Measurements from ENCODE around the gene RBMS1. TPM values are rescaled to one million over a fixed set of nuclear protein-coding genes. Genes with fewer than 3 reads are reported as not detected.

Gene RBMS1
- total RNA-seq, 1 donor from 2014 or later, result 28.4 TPM

DNA sequence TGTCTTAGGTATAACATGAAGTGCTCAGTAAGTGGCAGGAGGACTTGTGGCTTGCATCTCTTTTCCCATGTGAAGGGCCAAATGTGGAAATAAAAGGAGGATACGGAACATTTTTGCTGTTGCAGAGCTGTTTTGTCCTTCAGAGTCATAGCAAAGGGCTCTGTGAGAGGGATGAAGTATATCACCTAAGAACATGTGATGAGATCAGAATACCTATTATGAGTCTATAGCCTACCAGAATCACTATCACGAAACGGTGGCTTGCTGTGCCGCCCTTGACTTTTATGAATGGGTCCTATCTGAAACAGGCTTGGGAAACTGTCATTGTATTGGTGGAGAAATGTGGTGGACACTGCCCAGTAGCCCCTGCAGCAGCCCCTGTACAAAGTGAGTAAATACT lies 226.6 kb downstream of the RBMS1 start:
- no peak for DNase-seq (ENCODE audit: low read depth, low spot score)

DNA sequence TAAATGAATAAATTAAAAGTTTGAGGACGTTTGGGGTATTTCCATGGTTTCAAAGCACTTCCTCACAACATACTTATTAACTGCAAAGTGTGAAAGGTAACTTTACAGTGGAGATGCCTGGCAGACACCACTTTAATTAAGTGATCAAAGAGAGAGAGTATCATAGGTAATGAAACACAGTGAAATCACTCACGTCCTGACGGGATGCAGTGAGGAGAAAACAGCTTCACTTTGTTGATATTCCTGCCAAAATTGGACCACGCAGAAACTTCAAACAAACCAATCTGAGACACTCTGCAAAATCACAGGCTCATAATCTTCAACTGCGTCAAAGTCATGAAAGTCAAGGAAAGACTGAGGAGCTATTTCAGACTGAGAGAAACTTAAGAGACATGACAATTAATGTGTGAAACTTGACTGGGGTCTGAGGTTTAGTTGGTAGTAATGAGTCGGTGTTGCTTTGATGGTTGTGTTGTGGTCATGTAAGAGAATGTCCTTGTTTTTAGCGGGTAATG lies 227.5 kb downstream of the RBMS1 start:
- Mint-ChIP-seq H3K27ac (ENCODE audit: unreplicated experiment) (no peak overlapping the region), H3K36me3 (ENCODE audit: low read depth) (no peaks in the 10 kb centered on the region), H3K27me3 (ENCODE audit: low read depth) (no peaks in the 10 kb centered on the region), H3K9me3 (no peaks in the 10 kb centered on the region), H3K4me3 (no peak overlapping the region), H3K4me1 (peaks cover 18% of the 10 kb centered on the region)
- TF ChIP-seq, protein P1, sequence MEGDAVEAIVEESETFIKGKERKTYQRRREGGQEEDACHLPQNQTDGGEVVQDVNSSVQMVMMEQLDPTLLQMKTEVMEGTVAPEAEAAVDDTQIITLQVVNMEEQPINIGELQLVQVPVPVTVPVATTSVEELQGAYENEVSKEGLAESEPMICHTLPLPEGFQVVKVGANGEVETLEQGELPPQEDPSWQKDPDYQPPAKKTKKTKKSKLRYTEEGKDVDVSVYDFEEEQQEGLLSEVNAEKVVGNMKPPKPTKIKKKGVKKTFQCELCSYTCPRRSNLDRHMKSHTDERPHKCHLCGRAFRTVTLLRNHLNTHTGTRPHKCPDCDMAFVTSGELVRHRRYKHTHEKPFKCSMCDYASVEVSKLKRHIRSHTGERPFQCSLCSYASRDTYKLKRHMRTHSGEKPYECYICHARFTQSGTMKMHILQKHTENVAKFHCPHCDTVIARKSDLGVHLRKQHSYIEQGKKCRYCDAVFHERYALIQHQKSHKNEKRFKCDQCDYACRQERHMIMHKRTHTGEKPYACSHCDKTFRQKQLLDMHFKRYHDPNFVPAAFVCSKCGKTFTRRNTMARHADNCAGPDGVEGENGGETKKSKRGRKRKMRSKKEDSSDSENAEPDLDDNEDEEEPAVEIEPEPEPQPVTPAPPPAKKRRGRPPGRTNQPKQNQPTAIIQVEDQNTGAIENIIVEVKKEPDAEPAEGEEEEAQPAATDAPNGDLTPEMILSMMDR (conservative IDR thresholded peaks at IDR 0.05), result no peak
- DNase-seq (ENCODE audit: low read depth, low spot score), result no peak

More for the DNA sequence above, 226.6 kb downstream of the RBMS1 start:
- Mint-ChIP-seq H3K4me3 (no peak overlapping the region), H3K4me1 (peaks cover 18% of the 10 kb centered on the region), H3K36me3 (ENCODE audit: low read depth) (no peaks in the 10 kb centered on the region), H3K27ac (ENCODE audit: unreplicated experiment) (no peak overlapping the region), H3K9me3 (no peaks in the 10 kb centered on the region), H3K27me3 (ENCODE audit: low read depth) (no peaks in the 10 kb centered on the region)
- TF ChIP-seq, protein P1 (conservative IDR thresholded peaks at IDR 0.05), result no peak

DNA sequence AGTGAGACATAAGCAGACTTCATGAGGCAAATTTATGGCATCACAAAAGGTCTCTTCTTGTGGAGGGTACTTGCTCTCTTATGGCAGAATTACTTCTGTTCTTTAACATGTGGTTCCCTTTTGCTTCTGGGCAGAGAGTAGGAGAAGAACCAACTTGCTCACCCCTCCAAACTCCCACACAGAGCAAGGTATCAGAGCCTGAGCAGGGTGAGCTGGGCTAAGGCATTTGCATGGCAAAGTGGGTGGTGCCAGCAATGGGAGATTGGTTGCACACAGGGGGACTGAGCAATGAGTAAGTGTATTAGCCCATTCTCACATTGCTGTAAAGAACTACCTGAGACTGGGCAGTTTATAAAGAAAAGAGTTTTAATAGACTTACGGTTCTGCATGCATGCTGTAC lies 229.3 kb downstream of the RBMS1 start:
- Mint-ChIP-seq H3K9me3 (no peaks in the 10 kb centered on the region), H3K36me3 (ENCODE audit: low read depth) (no peaks in the 10 kb centered on the region), H3K27ac (ENCODE audit: unreplicated experiment) (no peak overlapping the region), H3K27me3 (ENCODE audit: low read depth) (no peaks in the 10 kb centered on the region), H3K4me1 (peaks cover 4% of the 10 kb centered on the region), H3K4me3 (peak overlapping the region; percentile 22)
- DNase-seq (ENCODE audit: low read depth, low spot score), result no peak
- TF ChIP-seq, protein P1 (conservative IDR thresholded peaks at IDR 0.05), result no peak

DNA sequence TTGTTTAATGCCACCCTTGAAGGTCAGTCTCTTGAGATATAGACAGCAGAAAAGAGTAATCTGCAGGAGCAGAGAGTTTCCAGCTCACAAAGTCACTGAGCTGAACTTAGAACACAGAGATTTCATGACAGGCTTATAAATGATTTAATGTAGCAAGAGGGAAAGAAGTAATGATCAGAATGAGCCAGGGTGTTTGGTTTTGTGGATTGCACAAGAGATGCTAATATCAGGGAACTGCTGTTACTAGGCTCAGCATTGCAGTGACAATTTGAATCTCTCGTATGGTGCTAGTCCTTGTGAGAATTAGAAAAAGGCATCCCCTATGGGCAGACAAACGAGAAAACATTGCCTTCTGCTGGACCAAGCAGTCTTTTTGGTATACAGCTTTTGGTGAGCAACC lies 231.9 kb downstream of the RBMS1 start:
- no peaks in the 10 kb centered on the region for H3K9me3 Mint-ChIP-seq
- DNase-seq (ENCODE audit: low read depth, low spot score), result no peak
- H3K27ac Mint-ChIP-seq (ENCODE audit: unreplicated experiment), result no peak overlapping the region
- TF ChIP-seq, protein P1 (conservative IDR thresholded peaks at IDR 0.05), result no peak
- no peaks in the 10 kb centered on the region for H3K27me3 Mint-ChIP-seq (ENCODE audit: low read depth)
- H3K36me3 Mint-ChIP-seq (ENCODE audit: low read depth), result no peaks in the 10 kb centered on the region
- H3K4me1 Mint-ChIP-seq, result no peaks in the 10 kb centered on the region
- no peak overlapping the region for H3K4me3 Mint-ChIP-seq

DNA sequence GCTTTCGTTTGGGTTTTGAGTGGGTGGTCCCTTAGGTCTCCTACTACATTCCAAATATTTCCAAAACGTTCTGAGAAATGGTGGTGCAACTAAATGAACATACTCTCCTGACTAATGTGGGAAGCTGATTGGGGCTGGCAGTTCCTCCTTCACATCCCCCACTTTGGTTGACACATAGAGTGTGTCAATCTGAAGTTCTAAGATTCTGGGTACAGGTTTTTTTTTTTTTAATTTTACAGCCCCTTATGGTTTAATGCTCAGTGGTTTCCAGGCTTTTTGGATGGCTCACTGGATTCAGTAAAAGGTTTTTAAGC lies 235.2 kb downstream of the RBMS1 start:
- Mint-ChIP-seq H3K27ac (ENCODE audit: unreplicated experiment) (no peak overlapping the region), H3K4me1 (no peaks in the 10 kb centered on the region), H3K4me3 (no peak overlapping the region), H3K27me3 (ENCODE audit: low read depth) (no peaks in the 10 kb centered on the region), H3K36me3 (ENCODE audit: low read depth) (no peaks in the 10 kb centered on the region), H3K9me3 (no peaks in the 10 kb centered on the region)
- no peak for DNase-seq (ENCODE audit: low read depth, low spot score)
- TF ChIP-seq, protein P1 (conservative IDR thresholded peaks at IDR 0.05), result no peak
